ENCODE measurements around the gene RNASE2.
"Not testable (repeated sequence)": the region's sequence is repeated elsewhere in the genome, so short reads cannot be mapped to it uniquely, and the experiment has no call there.

RNASE2 gene

GRCh38 chr14:20954736-20955537 lies at the start of gene RNASE2:
TSS of gene RNASE2 (plus strand) at chr14:20955487. CDS start at chr14:20955772, 285 bp downstream.
- not testable (repeated sequence) for DNase-seq (ENCODE audit: extremely low spot score, insufficient read length, low read depth); FAIRE-seq

GRCh38 chr14:20905676-20906075 lies 49.6 kb upstream of the RNASE2 start:
- no peak for DNase-seq (ENCODE audit: extremely low spot score, insufficient read length, low read depth)
- FAIRE-seq, result no peak

- FAIRE-seq (no peak), DNase-seq (ENCODE audit: extremely low spot score, insufficient read length, low read depth) (no peak)
These were observed 48.1 kb upstream of the RNASE2 start for GRCh38 chr14:20907214-20907613.

GRCh38 chr14:20910822-20911221 lies 44.5 kb upstream of the RNASE2 start:
- FAIRE-seq, result not testable (repeated sequence)

GRCh38 chr14:20919038-20919756 lies 36.1 kb upstream of the RNASE2 start:
- DNase-seq (ENCODE audit: extremely low spot score, insufficient read length, low read depth); FAIRE-seq: not testable (repeated sequence)

More at GRCh38 chr14:20910822-20911221, 44.5 kb upstream of the RNASE2 start:
- not testable (repeated sequence) for DNase-seq (ENCODE audit: extremely low spot score, insufficient read length, low read depth)

GRCh38 chr14:20923766-20924297 lies 31.5 kb upstream of the RNASE2 start:
- peak; percentile 68 for FAIRE-seq
- not testable (repeated sequence) for DNase-seq (ENCODE audit: extremely low spot score, insufficient read length, low read depth)

GRCh38 chr14:20934148-20934762 lies 21.0 kb upstream of the RNASE2 start:
- DNase-seq (ENCODE audit: extremely low spot score, insufficient read length, low read depth), result peak; percentile 8
- no peak for FAIRE-seq

GRCh38 chr14:20935303-20935984 lies 19.8 kb upstream of the RNASE2 start:
- DNase-seq (ENCODE audit: extremely low spot score, insufficient read length, low read depth), result no peak
- no peak for FAIRE-seq

GRCh38 chr14:20945146-20945545 lies 10.1 kb upstream of the RNASE2 start:
- FAIRE-seq; DNase-seq (ENCODE audit: extremely low spot score, insufficient read length, low read depth): not testable (repeated sequence)

- FAIRE-seq; DNase-seq (ENCODE audit: extremely low spot score, insufficient read length, low read depth): not testable (repeated sequence)
These were observed 8.6 kb upstream of the RNASE2 start for GRCh38 chr14:20946707-20947106.

GRCh38 chr14:20955538-20955873 lies 219 bp downstream of the RNASE2 start:
- not testable (repeated sequence) for FAIRE-seq; DNase-seq (ENCODE audit: extremely low spot score, insufficient read length, low read depth)

GRCh38 chr14:20956376-20956976 lies 1.2 kb downstream of the RNASE2 start:
- DNase-seq (ENCODE audit: extremely low spot score, insufficient read length, low read depth), result no peak
- no peak for FAIRE-seq

- not testable (repeated sequence) for DNase-seq (ENCODE audit: extremely low spot score, insufficient read length, low read depth); FAIRE-seq
These were observed 3.7 kb downstream of the RNASE2 start for GRCh38 chr14:20958946-20959345.

GRCh38 chr14:20969336-20969735 lies 14.0 kb downstream of the RNASE2 start:
- DNase-seq (ENCODE audit: extremely low spot score, insufficient read length, low read depth) (no peak), FAIRE-seq (no peak)

GRCh38 chr14:20970647-20970982 lies 15.3 kb downstream of the RNASE2 start:
- no peak for FAIRE-seq
- no peak for DNase-seq (ENCODE audit: extremely low spot score, insufficient read length, low read depth)

- DNase-seq (ENCODE audit: extremely low spot score, insufficient read length, low read depth) (peak; percentile 68), FAIRE-seq (peak; percentile 89)
These were observed 15.9 kb downstream of the RNASE2 start for GRCh38 chr14:20970983-20971704.

- DNase-seq (ENCODE audit: extremely low spot score, insufficient read length, low read depth), result no peak
- FAIRE-seq, result no peak
These were observed 16.4 kb downstream of the RNASE2 start for GRCh38 chr14:20971705-20972021.

- no peak for FAIRE-seq
- no peak for DNase-seq (ENCODE audit: extremely low spot score, insufficient read length, low read depth)
These were observed 18.2 kb downstream of the RNASE2 start for GRCh38 chr14:20973501-20973900.

- no peak for FAIRE-seq
- DNase-seq (ENCODE audit: extremely low spot score, insufficient read length, low read depth), result no peak
These were observed 21.0 kb downstream of the RNASE2 start for GRCh38 chr14:20976291-20976690.
